IPS-18a (cell line): ENCODE results near the gene SYTL1.

Experiments used
- H3K27ac ChIP-seq: one replicate; pipeline ENCODE4 v1.5.1; 2013; ENCODE audit warnings: low read length
- H3K27me3 ChIP-seq: one replicate; pipeline ENCODE4 v1.6.1; 2013; ENCODE audit warnings: mild to moderate bottlenecking, low read length; ENCODE audit not compliant: control insufficient read depth, insufficient read depth
- H3K36me3 ChIP-seq: one replicate; pipeline ENCODE4 v1.6.1; 2013; ENCODE audit warnings: low read depth, low read length; ENCODE audit not compliant: control insufficient read depth
- H3K4me1 ChIP-seq: one replicate; pipeline ENCODE4 v1.6.1; 2013; ENCODE audit warnings: low read depth, low read length; ENCODE audit not compliant: control insufficient read depth
- H3K4me3 ChIP-seq: one replicate; pipeline ENCODE4 v1.5.1; 2013; ENCODE audit warnings: low read length
- H3K9ac ChIP-seq: one replicate; pipeline ENCODE4 v1.6.1; 2013; ENCODE audit warnings: mild to moderate bottlenecking, low read length, moderate library complexity
- H3K9me3 ChIP-seq: one replicate; pipeline ENCODE4 v1.6.1; 2013; ENCODE audit warnings: low read depth, low read length; ENCODE audit not compliant: control insufficient read depth

SYTL1 gene

DNA sequence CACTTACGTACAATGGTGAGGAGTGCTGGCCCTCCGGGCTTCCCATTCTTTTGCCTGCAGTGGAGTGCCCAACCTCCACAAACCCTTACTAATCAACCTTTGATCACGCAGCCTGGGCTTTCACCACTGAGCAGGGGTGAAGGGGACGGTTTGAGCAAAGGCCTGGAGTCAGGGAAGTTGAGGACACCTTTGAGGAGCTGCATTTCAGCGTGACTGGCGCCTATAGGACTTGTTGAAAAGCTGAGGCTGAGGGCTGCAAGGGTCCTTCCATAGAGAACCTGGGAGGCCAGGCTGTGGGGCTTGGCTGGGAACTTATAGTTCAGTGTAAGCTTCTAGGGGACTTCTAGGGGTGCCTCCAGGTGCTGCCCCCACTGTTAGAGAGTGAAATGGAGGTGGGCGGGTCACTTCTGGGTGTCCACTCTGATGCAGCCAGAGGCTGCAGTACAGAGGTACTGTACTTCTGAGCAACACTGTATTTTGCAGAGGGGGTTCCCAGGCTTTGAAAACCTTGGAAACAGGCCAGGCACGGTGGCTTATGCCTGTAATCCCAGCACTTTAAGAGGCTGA lies 9.8 kb downstream of the SYTL1 start:
- H3K4me1 ChIP-seq: peaks cover 5% of the 10 kb centered on the region
- peak overlapping the region; percentile 24 for H3K9ac ChIP-seq
- H3K4me3 ChIP-seq: peak overlapping the region; percentile 52
- peaks cover 12% of the 10 kb centered on the region for H3K27me3 ChIP-seq
- no peaks in the 10 kb centered on the region for H3K9me3 ChIP-seq
- H3K27ac ChIP-seq: no peak overlapping the region
- no peaks in the 10 kb centered on the region for H3K36me3 ChIP-seq

DNA sequence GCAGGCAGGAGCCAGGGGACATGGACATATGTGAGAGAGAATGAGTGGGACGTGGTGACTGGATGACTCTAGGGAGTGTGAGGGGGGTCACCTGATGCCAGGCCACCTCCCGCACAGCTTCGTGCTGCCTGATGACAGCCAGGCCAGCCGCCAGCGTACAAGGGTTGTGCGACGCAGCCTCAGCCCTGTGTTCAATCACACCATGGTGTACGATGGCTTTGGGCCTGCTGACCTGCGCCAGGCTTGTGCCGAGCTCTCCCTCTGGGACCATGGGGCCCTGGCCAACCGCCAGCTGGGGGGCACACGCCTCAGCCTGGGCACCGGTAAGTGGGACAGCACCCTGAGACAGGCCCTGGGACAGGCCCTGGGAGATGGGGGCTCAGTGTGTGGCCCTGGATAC lies 11.3 kb downstream of the SYTL1 start:
- Histone ChIP-seq H3K36me3 (no peaks in the 10 kb centered on the region), H3K9me3 (no peaks in the 10 kb centered on the region), H3K27me3 (peaks cover 18% of the 10 kb centered on the region), H3K4me3 (no peak overlapping the region), H3K9ac (no peak overlapping the region), H3K27ac (no peak overlapping the region), H3K4me1 (peaks cover 5% of the 10 kb centered on the region)

DNA sequence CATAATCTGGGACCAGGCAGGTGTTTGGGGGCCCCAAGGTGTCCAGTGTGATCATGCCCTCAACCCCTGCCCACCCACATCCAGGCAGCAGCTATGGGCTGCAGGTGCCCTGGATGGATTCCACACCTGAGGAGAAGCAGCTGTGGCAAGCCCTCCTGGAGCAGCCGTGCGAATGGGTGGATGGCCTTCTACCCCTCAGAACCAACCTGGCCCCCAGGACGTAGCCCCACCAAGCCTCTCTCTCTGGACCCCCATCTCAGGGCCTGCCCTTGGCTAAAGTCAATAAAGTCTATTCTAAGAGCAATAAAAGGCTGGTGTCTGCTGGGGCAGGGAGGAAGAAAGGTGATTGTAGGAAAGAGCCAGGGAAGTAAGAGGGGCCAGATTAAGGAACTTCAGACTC lies 11.8 kb downstream of the SYTL1 start:
- H3K27me3 ChIP-seq: peaks cover 23% of the 10 kb centered on the region
- H3K9ac ChIP-seq: no peak overlapping the region
- no peak overlapping the region for H3K4me3 ChIP-seq
- H3K36me3 ChIP-seq: no peaks in the 10 kb centered on the region
- H3K4me1 ChIP-seq: peaks cover 5% of the 10 kb centered on the region
- H3K27ac ChIP-seq: no peak overlapping the region
- no peaks in the 10 kb centered on the region for H3K9me3 ChIP-seq

DNA sequence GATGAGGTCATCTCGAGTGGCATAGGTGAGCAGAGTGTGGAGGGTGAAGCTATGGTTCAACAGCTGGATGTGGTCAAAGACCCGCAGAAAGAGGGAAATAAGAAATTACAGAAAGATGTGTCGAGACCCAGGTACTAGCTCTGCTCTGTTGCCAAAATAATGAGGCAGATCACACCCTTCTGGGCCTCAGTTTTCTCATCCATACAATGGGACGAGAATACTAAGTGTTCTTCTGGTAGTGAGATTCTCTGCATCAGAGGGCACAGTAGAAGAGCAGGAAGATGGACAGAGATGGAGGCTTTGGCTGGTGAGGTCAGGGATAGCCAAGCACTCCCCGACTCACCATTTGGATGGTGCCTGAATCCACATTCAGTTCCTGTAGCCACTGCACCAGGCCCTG lies 13.9 kb downstream of the SYTL1 start:
- peaks cover 34% of the 10 kb centered on the region for H3K27me3 ChIP-seq
- H3K27ac ChIP-seq: no peak overlapping the region
- no peaks in the 10 kb centered on the region for H3K9me3 ChIP-seq
- no peak overlapping the region for H3K4me3 ChIP-seq
- H3K36me3 ChIP-seq: no peaks in the 10 kb centered on the region
- no peak overlapping the region for H3K9ac ChIP-seq
- H3K4me1 ChIP-seq: peaks cover 9% of the 10 kb centered on the region

DNA sequence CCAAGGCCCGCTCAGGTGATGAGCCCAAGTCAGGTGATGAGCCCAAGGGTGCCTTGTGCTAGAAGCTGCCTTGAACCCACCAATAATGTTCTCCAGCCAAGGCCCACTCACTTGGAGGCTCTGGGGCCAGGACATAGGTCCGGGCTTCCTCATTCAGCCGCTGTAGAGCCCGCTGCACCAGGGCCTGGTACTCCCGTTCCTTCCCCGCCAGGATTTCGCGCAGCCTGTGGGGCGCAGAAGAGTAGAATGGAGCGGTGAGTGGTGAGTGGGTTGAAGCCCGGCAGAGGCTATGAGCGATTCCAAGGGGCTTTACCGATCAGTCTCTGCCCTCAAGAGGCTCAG lies 14.4 kb downstream of the SYTL1 start:
- H3K4me1 ChIP-seq: peaks cover 9% of the 10 kb centered on the region
- H3K27ac ChIP-seq: no peak overlapping the region
- H3K4me3 ChIP-seq: no peak overlapping the region
- H3K9ac ChIP-seq: no peak overlapping the region
- H3K9me3 ChIP-seq: no peaks in the 10 kb centered on the region
- no peaks in the 10 kb centered on the region for H3K36me3 ChIP-seq
- peaks cover 38% of the 10 kb centered on the region for H3K27me3 ChIP-seq

DNA sequence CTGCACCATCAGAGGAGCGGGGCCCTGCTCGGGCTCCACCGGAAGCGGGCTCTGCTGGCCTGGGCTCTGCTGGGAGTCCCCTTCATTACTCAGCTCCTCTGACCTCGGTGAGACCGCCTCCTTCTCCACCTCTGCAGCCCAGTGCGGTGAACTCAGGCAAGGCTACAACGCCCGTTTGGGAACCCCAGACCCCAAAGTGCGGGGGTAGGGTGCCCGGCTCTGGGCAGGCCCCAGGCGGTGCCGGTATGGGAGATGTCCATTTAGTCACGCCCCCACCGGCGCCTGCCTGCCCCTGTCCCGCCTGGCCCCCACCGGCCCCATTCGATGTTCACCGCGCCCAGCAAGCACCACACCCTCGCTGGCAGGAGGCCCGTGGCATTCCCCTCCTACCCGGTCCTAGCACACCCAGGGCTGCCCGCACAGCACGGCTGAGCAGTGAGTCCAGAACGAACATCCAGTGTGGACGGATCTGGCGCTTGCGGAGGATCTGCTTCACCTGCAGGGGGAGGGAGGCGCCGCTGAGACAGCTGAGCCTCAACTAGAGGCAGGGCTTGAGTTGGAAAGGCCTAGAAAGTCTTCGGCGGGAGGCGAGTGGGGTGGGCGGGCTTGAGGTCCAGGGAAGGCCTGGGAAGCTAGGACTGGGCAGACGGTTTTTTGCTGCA lies 14.9 kb downstream of the SYTL1 start:
- H3K4me1 ChIP-seq: peaks cover 5% of the 10 kb centered on the region

DNA sequence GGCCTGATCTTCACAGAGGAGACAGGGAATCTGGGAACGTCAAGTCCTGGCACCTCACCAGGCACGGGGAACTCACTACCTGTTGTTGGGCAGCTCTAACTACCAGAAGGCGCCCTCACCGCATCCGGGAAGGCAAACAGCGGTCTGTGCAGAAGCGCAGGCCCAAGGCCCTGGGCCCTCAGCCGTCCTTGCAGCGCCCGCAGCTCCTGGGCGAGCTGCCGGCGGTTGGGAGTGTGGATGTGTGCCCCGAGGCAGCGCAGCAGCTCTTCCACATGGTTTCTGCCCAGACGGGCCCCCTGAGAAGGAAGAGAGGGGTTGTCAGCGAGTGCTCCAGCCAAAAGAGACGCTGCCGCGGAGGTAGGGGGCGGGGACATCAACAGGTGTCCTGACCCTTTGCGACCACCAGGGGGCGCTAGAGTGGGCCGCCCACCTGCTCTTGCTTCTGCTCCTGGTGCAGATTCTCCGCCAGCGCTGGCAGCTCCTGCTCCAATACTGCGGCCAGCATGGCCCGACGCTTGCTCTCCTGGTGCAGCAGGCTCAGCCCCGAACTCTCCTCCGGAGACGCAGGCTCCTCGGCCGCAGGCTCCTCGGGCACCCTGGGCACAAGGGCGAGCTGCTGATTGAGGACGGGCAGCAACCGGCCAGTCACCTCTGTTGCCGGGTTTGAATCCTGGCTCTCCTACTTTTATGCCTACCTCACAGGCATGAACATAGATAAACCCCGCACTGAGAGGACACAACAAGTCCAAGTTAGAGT lies 15.6 kb downstream of the SYTL1 start:
- Histone ChIP-seq H3K4me3 (no peak overlapping the region), H3K4me1 (peaks cover 4% of the 10 kb centered on the region), H3K27ac (no peak overlapping the region), H3K9me3 (no peaks in the 10 kb centered on the region), H3K9ac (no peak overlapping the region), H3K27me3 (peaks cover 48% of the 10 kb centered on the region), H3K36me3 (no peaks in the 10 kb centered on the region)

More for the DNA sequence above, 14.9 kb downstream of the SYTL1 start:
- Histone ChIP-seq H3K27me3 (peaks cover 43% of the 10 kb centered on the region), H3K4me3 (no peak overlapping the region), H3K9me3 (no peaks in the 10 kb centered on the region), H3K36me3 (no peaks in the 10 kb centered on the region), H3K9ac (no peak overlapping the region), H3K27ac (no peak overlapping the region)

DNA sequence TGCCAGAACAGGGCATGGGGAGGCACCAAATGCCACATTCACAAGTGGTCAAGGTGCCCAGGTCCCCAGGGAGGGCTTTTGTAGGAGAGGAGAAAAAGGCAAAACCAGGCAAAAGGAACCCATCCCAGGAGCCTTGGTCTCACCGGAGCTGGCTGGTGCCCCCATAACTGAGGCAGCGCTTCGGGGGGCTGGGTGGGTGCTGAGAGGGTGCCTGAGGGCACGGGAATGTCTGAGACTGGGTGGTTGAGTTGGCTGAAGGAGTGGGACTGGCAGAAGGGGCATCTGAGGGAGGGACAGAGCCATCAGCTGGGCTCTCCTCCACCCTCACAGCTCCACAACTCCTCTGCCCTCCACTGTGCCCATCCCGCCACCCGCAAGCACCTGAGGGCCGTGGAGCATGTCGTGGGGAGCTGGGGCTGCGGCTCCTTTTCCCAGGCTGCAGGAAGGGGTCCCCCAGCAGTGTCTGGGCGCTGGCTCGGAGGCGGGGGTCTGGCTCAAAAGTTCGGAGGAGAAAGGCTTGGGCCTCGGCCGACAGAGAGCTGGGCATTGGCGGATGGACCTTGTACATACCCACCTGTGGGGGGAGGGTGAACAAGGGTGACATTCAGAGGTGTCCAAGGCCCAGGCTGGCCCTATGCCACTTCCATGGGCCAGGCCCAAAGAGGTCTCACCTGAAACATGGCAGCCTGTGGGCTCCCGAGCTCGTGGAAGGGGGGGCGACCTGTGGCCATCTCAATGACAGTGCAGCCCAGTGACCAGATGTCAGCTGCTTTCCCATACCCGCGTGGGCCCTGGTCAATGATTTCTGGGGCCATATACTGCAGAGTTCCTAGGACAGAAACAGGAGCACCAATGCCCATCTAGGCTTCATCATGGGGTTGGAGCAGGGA lies 16.5 kb downstream of the SYTL1 start:
- H3K27me3 ChIP-seq: peaks cover 48% of the 10 kb centered on the region
- no peaks in the 10 kb centered on the region for H3K9me3 ChIP-seq
- H3K9ac ChIP-seq: no peak overlapping the region
- no peak overlapping the region for H3K4me3 ChIP-seq
- H3K4me1 ChIP-seq: peaks cover 4% of the 10 kb centered on the region
- H3K27ac ChIP-seq: no peak overlapping the region
- no peaks in the 10 kb centered on the region for H3K36me3 ChIP-seq

DNA sequence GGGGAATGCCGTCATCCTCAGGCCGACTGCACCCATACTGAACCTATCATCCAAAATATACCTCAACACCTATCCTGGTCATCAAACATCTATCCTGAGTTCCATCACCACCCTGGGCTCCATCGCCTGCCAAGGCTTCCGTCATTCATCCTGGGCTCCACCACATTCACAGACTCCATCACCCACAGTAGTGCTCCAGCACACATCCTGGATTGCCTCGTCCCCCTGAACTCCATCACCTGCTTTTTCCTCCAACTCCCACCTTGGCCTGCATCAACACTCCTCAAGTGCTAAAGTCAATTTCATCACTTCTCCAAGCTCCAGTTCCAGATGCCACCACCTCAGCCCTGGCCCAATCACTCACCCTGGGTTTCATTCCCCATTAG lies 17.1 kb downstream of the SYTL1 start:
- Histone ChIP-seq H3K4me1 (peaks cover 4% of the 10 kb centered on the region), H3K9me3 (no peaks in the 10 kb centered on the region), H3K27me3 (peaks cover 48% of the 10 kb centered on the region), H3K27ac (no peak overlapping the region), H3K4me3 (no peak overlapping the region), H3K9ac (no peak overlapping the region), H3K36me3 (no peaks in the 10 kb centered on the region)

DNA sequence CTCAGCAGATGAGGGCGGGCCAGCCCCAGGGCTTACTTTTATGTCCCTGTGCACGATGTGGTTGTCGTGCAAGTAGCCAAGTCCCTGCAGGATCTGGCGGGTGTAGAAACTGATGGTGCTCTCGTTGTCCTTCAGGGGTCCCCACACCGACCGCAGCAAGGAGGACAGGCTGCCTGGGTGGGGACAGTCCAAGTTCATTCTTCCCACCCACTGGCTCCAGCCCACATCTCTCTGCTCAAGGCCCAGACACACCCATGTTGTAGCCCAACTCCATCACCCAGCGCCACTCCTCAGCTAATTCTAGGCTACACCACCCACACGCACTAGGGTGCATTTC lies 18.0 kb downstream of the SYTL1 start:
- Histone ChIP-seq H3K27ac (no peak overlapping the region), H3K36me3 (no peaks in the 10 kb centered on the region), H3K27me3 (peaks cover 48% of the 10 kb centered on the region), H3K4me1 (peaks cover 4% of the 10 kb centered on the region), H3K9ac (no peak overlapping the region), H3K9me3 (no peaks in the 10 kb centered on the region), H3K4me3 (peak overlapping the region; percentile 67)

DNA sequence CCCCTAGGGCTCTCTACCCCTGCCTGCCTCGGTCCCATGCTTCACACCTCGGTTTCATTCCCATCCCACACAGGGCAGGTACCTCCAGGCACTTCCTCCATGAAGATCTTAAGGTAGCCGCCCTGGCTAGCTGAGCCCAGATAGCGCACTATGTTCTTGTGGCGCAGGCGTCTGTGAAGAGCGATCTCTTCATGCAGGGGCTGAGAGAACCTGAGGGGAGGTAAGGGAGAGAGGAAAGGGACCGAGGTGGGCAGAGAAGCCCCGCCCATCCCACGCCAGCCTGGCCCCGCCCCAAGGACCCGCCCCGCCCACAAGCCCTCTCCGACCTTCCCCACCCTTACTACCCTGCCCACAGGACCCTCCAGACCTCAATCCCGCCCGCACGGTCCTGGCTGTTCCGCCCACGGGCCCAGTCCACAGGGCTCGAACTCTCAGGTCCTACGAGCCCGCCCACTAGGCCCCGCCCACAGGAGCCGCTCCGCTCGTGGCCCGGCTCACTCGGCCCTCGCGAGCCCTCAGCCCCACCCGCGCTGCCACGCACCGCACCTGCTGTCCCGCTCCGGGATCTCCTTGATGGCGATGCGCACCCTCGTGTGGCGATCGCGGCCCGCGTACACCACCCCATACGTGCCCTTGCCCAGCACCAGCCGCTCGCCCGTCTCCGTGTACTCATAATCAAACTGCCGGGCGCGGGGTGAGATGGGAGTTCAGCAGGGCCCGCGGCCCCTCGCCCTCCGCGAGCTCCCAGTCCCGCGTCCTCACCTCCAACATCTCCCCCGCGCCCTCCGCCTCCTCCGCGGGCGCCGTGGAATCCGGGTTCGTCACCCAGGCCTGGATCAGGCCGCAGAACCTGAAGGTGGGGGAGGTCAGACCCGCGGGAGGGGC lies 18.6 kb downstream of the SYTL1 start:
- Histone ChIP-seq H3K4me3 (peak overlapping the region; percentile 67), H3K27me3 (peaks cover 48% of the 10 kb centered on the region), H3K9ac (no peak overlapping the region), H3K4me1 (peaks cover 9% of the 10 kb centered on the region), H3K36me3 (no peaks in the 10 kb centered on the region), H3K9me3 (no peaks in the 10 kb centered on the region), H3K27ac (no peak overlapping the region)
